GM18499 (cell line): ENCODE results near the gene FCN1.
"Not testable (repeated sequence)": the region's sequence is repeated elsewhere in the genome, so short reads cannot be mapped to it uniquely, and the experiment has no call there.

Experiments used
- ATAC-seq: cut with Tn5 transposase; IDR thresholded peaks from one replicate; pipeline ENCODE4 v1.9.1; 2021; ENCODE audit warnings: moderate number of reproducible peaks; ENCODE audit not compliant: insufficient read depth, unreplicated experiment

The FCN1 gene

DNA sequence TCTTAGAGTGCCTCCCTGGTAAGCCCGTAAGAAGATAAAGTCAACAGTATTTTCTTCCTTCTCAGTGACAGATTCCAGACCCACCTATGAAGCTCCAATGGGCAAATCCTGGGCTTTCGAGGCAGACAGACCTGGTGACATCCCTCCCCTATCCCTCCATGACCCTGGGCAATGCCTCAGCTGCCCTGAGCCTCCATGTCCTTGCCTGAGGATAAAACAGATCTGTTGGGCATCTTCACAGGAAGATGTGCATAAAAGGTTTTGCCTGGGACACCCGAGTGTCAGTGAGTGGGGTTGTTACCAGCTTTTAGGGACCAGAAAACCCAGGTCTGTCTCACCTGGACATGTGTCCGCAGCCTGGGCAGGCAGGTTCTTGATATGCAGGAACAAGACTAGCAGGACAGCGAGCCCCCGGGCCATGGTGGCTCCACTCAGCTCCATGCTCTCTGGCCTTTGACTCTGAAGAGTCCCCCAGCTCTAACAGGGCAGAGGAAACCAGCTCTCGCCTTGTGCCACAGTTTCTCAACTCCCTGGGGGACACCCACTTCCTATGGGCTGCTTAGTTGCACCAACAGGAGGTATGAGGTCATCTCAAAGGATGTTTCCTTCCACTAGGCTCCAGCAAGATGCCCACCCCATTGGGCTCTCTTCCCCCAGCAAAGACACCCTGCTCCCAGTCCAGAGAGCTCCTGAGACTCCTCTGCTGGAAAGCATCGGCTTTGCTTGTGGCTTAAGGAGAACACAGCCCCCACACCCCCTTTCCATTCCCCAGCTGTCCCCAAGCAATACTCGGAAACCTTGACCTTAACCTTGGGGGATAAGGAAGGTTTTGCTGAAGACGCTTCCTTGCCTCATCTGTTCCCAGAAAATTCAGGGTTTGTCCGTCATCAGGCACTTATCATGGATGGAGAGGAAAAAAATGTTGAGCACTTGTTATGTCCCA, at the start of gene FCN1:
FCN1 (minus strand) TSS at position 482 of the 943 bp plus-strand sequence; CDS start at position 441, 41 bp downstream.
- no peak for ATAC-seq

GRCh38 chr9:134966697-134967546, 49.2 kb upstream of the FCN1 start:
- no peak for ATAC-seq

DNA sequence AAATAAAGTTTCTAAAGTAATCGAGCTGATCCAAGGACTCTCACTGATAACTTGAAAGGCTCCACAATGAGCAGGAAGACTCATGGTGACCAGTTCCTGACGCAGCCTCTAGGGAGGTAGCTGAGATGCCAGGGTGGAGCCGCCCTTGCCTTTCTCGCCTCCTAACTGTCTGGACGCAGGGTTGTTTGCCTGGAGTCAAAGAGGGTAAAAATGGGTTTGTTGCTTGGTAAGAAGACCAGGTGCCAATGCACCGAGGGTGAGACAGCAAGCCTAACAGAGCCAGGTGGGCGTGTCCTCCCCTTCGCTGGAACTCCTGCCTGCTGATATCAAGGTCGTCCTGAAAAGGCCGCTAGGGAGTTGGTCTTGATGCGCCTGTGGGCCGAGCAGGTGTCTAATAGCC, 48.6 kb upstream of the FCN1 start:
- no peak for ATAC-seq

GRCh38 chr9:134965851-134966250, 48.1 kb upstream of the FCN1 start:
- no peak for ATAC-seq

- no peak for ATAC-seq
Observed at GRCh38 chr9:134965411-134965810, 47.7 kb upstream of the FCN1 start.

- no peak for ATAC-seq
Observed at GRCh38 chr9:134964271-134965055, 46.8 kb upstream of the FCN1 start.

DNA sequence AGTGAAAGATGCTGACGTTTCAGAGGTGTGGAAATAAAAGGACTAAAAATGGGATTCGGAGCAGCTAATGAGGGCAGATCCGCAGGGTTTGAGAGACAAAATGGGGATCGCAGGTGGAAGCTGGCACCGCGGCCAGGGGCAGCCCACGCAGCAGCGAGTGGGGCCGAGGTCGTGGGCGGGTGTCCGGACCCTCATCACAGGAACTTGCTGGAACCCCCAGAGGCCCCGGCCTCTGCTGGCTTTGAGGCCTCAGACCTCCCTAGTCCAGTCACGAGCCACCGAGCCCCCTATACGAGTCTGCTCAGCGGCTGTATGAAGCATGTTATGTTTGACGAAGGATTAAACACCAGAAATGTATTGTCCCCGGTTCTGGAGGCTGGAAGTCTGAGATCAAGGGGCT, 45.8 kb upstream of the FCN1 start:
- no peak for ATAC-seq

- no peak for ATAC-seq
Observed at GRCh38 chr9:134962973-134963364, 45.3 kb upstream of the FCN1 start.

DNA sequence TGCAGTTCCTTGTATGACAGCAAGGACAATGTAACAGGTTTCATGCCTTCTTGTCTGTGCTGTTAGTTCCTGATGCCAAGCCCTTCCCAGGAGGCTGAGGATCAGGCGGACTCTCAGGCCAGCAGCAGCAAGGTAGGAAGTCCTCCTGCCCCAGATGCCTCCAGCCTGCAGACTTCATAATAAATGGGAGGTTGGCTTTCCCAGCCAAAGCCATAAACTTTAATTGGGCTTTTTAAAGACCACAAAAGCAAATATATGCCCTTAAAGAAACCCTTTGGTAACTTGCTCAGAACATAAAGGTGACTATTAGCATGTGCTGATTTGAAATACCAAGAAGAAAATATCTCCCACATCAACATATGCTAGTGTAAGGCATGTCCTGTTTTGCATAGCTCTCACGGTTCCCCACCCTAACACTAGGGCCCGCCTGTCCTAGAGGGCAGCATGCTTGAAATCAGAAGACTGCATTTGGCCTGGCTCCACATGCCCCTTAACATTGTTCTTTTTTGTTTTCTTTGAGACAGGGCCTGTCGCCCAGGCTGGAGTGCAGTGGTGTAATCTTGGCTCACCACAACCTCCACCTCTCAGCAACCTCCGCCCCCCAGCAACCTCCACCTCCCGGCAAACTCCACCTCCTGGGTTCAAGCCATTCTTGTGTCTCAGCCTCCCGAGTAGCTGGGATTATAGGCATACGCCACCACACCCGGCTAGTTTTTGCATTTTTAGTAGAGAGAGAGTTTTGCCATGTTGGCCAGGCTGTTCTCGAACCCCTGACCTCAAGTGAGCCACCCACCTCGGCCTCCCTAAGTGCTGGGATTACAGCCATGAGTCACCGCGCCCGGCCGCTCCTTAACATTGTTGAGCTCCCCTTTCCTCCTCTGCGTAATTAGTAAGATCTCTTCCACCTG, 44.6 kb upstream of the FCN1 start:
- no peak for ATAC-seq

GRCh38 chr9:134961331-134962064, 43.8 kb upstream of the FCN1 start:
- no peak for ATAC-seq

- no peak for ATAC-seq
Observed at GRCh38 chr9:134960701-134961181, 43.0 kb upstream of the FCN1 start.

- no peak for ATAC-seq
Observed at GRCh38 chr9:134959971-134960310, 42.2 kb upstream of the FCN1 start.

GRCh38 chr9:134959126-134959970, 41.6 kb upstream of the FCN1 start:
- no peak for ATAC-seq

GRCh38 chr9:134957945-134958227, 40.2 kb upstream of the FCN1 start:
- ATAC-seq = no peak

DNA sequence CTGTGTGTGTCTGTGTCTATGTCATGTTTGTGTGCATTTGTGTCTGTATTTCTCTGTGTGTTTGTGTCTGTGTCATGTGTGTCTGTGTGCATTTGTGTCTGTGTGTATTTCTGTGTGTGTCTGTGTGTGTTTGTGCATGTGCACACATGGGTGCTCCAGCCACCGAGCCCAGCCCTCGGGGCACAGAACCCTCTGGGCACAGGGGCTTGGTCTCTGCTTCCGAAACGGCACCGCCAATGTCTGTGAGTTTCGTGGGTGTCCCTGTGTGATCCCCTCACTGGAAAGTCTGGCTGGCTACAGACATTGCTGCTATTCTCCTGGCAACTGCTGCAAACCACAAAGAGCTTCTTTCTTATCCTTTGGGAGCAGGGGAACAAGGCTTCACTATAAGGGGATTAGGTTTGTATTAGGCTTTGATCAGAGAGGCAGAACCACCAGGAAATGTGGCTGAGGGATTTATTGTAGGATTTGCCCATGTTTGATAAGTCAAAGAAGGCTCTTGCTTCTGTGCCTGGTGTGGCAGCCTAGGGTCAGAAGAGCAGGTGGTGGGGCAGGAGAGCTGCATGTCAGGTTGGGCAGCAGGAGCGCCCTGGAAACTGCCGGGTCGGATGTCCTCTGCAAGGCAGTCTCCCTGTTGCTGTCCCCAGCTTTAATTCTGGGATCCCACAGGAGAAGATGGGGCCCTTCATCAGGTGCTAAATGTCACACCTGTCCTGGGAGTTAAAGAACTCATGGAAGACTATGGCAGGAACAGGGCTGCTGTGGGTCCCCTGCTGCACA, 39.6 kb upstream of the FCN1 start:
- ATAC-seq = no peak

- ATAC-seq = not testable (repeated sequence)
Observed at GRCh38 chr9:134956387-134956786, 38.7 kb upstream of the FCN1 start.

- no peak for ATAC-seq
Observed at GRCh38 chr9:134955801-134956200, 38.1 kb upstream of the FCN1 start.
